GM23248 (cell line): ENCODE data around the gene TMPRSS3.

Experiments used
- EZH2 ChIP-seq: fragments of 200-600 bp; sonication (generic); IDR thresholded peaks from 2 replicates; pipeline ENCODE4 v1.6.1; 2018; ENCODE audit warnings: antibody characterized with exemption, mild to moderate bottlenecking; ENCODE audit not compliant: insufficient read depth, poor library complexity, severe bottlenecking
- EZH2phosphoT487 ChIP-seq: fragments of 200-600 bp; sonication (generic); IDR thresholded peaks from 2 replicates; pipeline ENCODE4 v1.6.1; 2018; ENCODE audit warnings: antibody characterized with exemption, moderate library complexity, mild to moderate bottlenecking, low read depth; ENCODE audit not compliant: insufficient read depth

- TF ChIP-seq EZH2phosphoT487: no peak
- no peak for TF ChIP-seq EZH2
Measured at GRCh38 chr21:42404539-42404938, 8.7 kb upstream of the TMPRSS3 start.
